GM06990 (cell line): ENCODE results near the gene TIMM17A.

Experiments used
- DNase-seq: peaks from one replicate; pipeline ENCODE4 v3.0.0-alpha.2; 2011; ENCODE audit not compliant: insufficient read length; ENCODE audit errors: extremely low read depth
- H3K27me3 ChIP-seq: replicated peaks from 2 replicates; pipeline ENCODE4 v1.6.0; 2011; ENCODE audit warnings: low read length; ENCODE audit not compliant: control insufficient read depth, insufficient read depth
- H3K36me3 ChIP-seq: 2 replicates; pipeline ENCODE4 v1.5.1; 2011; ENCODE audit warnings: low read length; ENCODE audit not compliant: control insufficient read depth, insufficient read depth
- H3K4me3 ChIP-seq: replicated peaks from 2 replicates; pipeline ENCODE4 v1.5.1; 2011; ENCODE audit warnings: low read depth, mild to moderate bottlenecking, control low read depth, low read length
- CTCF ChIP-seq: IDR thresholded peaks from 2 replicates; pipeline ENCODE4 v1.5.1; 2011; ENCODE audit warnings: low read length, control low read depth, mild to moderate bottlenecking, inconsistent platforms; ENCODE audit not compliant: insufficient read depth, poor library complexity, severe bottlenecking

Gene TIMM17A

GRCh38 chr1:201925301-201925567, 30.1 kb upstream of the TIMM17A start:
- no peak for DNase-seq
- H3K36me3 ChIP-seq: no peaks in the 10 kb centered on the region
- TF ChIP-seq CTCF: no peak
- no peak overlapping the region for H3K4me3 ChIP-seq
- H3K27me3 ChIP-seq: no peaks in the 10 kb centered on the region

- H3K36me3 ChIP-seq: no peaks in the 10 kb centered on the region
- H3K4me3 ChIP-seq: no peak overlapping the region
- no peak for TF ChIP-seq CTCF
- no peak for DNase-seq
- no peaks in the 10 kb centered on the region for H3K27me3 ChIP-seq
Measured at GRCh38 chr1:201925981-201926645, 29.2 kb upstream of the TIMM17A start.

GRCh38 chr1:201928266-201928665, 27.0 kb upstream of the TIMM17A start:
- Histone ChIP-seq H3K36me3 (no peaks in the 10 kb centered on the region), H3K4me3 (no peak overlapping the region), H3K27me3 (no peaks in the 10 kb centered on the region)
- DNase-seq: no peak
- no peak for TF ChIP-seq CTCF

GRCh38 chr1:201930137-201930536, 25.2 kb upstream of the TIMM17A start:
- no peak for TF ChIP-seq CTCF
- no peak overlapping the region for H3K4me3 ChIP-seq
- DNase-seq: no peak
- H3K36me3 ChIP-seq: no peaks in the 10 kb centered on the region
- H3K27me3 ChIP-seq: no peaks in the 10 kb centered on the region; the same call in 1 of the 2 replicates

- TF ChIP-seq CTCF: no peak
- DNase-seq: no peak
- Histone ChIP-seq H3K4me3 (no peak overlapping the region), H3K36me3 (no peaks in the 10 kb centered on the region), H3K27me3 (no peaks in the 10 kb centered on the region; the same call in 1 of the 2 replicates)
Measured at GRCh38 chr1:201930803-201931202, 24.5 kb upstream of the TIMM17A start.
